Measurements from ENCODE around the gene HOXD13. TPM values are rescaled to one million over a fixed set of nuclear protein-coding genes. Genes with fewer than 3 reads are reported as not detected.

The HOXD13 gene
- total RNA-seq, 1 donor from 2014 or later: not detected

DNA sequence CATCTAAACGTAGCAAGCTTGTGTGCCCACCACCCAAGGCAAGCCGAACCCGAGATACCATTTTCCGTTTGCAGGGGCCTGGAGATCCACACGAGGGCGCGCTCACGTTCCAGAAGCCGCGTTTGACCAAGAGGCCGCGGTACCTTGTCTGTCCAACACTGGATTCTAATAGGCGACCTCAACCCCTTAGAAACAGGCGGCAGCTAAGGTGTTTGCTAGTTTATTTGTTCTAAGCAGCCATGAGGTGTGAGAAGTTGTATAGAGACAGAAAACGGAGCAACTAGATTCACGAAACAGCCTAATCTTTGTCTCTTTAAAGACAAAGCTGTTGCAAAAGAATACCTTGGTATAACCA lies 18.8 kb downstream of the HOXD13 start:
- no peak for FAIRE-seq
- TF ChIP-seq, protein P1, sequence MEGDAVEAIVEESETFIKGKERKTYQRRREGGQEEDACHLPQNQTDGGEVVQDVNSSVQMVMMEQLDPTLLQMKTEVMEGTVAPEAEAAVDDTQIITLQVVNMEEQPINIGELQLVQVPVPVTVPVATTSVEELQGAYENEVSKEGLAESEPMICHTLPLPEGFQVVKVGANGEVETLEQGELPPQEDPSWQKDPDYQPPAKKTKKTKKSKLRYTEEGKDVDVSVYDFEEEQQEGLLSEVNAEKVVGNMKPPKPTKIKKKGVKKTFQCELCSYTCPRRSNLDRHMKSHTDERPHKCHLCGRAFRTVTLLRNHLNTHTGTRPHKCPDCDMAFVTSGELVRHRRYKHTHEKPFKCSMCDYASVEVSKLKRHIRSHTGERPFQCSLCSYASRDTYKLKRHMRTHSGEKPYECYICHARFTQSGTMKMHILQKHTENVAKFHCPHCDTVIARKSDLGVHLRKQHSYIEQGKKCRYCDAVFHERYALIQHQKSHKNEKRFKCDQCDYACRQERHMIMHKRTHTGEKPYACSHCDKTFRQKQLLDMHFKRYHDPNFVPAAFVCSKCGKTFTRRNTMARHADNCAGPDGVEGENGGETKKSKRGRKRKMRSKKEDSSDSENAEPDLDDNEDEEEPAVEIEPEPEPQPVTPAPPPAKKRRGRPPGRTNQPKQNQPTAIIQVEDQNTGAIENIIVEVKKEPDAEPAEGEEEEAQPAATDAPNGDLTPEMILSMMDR (IDR thresholded peaks at IDR 0.05; ENCODE audit: insufficient read depth, low read length, severe bottlenecking): peak; percentile 73
- peak; percentile 26 for DNase-seq (ENCODE audit: low read depth)
- no peak overlapping the region for H3K4me3 ChIP-seq (ENCODE audit: low read depth, low read length)
- H3K36me3 ChIP-seq (ENCODE audit: control insufficient read depth, insufficient read depth, low read length): no peaks in the 10 kb centered on the region
- peaks cover 74% of the 10 kb centered on the region for H3K27me3 ChIP-seq (ENCODE audit: control insufficient read depth, insufficient read depth, low read length)

DNA sequence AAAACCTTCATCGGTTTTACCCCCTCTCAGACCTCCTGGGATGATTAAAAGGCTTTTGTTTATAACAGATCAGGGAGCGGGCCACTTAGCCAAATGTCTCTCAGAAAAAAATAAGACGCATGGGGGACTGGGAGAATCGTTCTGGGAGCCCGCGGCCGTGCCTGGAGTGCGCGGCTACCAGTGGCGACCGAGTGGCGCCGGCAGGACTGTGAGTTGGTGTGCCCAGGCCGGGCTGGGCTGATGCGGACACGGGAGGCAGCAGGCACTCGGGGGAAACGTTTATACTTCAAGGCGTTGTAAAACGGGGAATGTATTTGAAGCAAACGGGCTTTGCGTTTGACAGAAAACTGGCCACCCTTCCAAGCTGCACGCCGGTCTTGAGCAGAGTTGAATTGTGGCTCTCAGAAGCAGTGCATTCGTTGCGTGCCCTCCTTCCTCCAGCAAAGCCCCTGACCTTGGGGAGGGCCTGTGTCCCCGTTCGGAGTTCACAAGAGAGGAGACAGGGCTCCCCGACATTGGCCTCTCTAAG lies 19.4 kb downstream of the HOXD13 start:
- DNase-seq (ENCODE audit: low read depth) (no peak), FAIRE-seq (no peak)
- Histone ChIP-seq H3K4me3 (ENCODE audit: low read depth, low read length) (no peak overlapping the region), H3K27me3 (ENCODE audit: control insufficient read depth, insufficient read depth, low read length) (peaks cover 79% of the 10 kb centered on the region), H3K36me3 (ENCODE audit: control insufficient read depth, insufficient read depth, low read length) (no peaks in the 10 kb centered on the region)
- TF ChIP-seq, protein P1 (IDR thresholded peaks at IDR 0.05; ENCODE audit: insufficient read depth, low read length, severe bottlenecking): no peak

DNA sequence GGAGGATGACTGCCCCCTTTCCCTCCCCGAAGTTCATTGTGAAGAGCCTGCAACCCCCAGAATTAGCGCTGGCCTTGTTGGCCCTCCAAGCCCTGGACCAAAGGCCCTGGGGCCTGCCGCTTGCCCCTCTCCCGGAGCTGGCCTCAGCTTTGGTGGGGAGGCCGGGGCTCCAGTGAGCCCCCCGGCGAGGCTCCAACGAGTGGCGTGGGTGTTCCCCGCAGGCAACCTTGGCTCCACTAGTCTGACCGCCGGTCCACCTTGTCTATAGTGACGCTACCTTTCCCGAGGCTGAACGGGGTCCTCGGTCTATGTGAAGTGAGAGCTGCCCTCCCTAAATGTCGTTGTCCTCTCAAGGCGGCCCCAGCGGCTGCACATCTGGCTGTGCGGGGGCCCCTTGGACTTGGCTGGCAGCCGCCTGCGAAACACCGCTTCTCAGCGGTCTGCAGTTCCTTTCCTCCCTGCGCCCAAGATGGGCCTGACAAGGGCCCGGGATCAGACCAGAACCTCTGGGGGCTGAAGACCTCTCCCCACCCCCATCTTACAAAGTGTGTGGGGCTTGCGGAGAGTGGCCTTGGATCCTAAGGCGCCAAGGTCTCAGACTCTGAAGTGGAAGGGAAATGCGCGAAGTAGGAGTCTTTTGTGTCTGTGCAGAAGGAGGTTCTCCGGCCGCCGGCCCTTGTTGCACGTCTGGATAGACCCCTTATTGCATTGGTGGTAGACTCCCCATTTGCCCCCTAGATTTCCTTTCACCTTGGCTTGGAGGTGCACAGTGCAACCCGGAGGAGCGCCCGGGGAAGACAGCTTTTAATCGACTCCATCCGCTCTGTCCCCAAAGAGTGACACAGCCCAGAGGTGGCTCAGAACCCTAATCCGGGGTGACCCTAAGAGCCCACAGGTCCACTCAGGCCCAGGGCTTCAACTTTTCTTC lies 20.1 kb downstream of the HOXD13 start:
- H3K27me3 ChIP-seq (ENCODE audit: control insufficient read depth, insufficient read depth, low read length): peaks cover 82% of the 10 kb centered on the region
- no peak for FAIRE-seq
- no peak overlapping the region for H3K4me3 ChIP-seq (ENCODE audit: low read depth, low read length)
- DNase-seq (ENCODE audit: low read depth): no peak
- TF ChIP-seq, protein P1 (IDR thresholded peaks at IDR 0.05; ENCODE audit: insufficient read depth, low read length, severe bottlenecking): no peak
- H3K36me3 ChIP-seq (ENCODE audit: control insufficient read depth, insufficient read depth, low read length): no peaks in the 10 kb centered on the region

DNA sequence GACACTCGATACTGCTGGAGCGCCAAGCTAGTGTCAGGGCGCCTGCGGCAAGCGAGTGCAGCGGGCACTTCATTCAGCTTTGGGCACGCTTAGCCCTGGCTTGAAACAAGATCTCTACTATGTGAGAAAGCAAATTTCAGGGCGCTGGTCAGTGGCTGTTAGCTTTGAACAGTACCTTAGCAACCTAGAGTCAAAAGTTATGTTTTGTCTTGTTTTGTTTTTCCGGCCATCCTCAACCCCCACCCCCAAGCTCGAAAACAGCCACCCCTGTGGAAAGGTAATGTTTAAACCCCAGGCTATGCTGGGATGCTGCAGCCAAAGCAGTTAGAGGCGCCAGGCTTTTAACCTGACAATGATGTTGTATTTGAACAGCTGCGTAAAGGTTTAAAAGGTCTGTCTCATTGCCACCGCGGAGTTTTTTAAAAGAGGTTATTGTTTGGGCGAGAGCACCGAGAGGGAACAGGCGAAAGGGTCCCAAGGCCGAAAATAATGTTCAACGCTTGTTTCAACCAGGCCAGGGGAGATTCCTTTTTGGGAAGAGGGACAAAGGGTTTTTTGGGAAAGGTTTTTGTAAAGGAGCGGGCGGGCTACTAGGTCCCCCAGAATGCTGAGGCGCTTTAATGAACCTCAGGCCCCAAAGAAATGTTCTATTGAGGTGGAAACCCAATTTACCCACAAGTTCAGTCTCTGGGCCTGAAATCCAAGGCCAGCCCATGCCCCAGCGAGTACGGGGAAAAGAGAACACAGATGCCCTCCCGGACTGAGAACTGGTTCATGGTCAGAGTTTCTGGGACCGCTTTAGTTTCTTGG lies 21.8 kb downstream of the HOXD13 start:
- DNase-seq (ENCODE audit: low read depth) (no peak), FAIRE-seq (no peak)
- Histone ChIP-seq H3K36me3 (ENCODE audit: control insufficient read depth, insufficient read depth, low read length) (no peaks in the 10 kb centered on the region), H3K27me3 (ENCODE audit: control insufficient read depth, insufficient read depth, low read length) (peaks cover 86% of the 10 kb centered on the region), H3K4me3 (ENCODE audit: low read depth, low read length) (no peak overlapping the region)
- TF ChIP-seq, protein P1 (IDR thresholded peaks at IDR 0.05; ENCODE audit: insufficient read depth, low read length, severe bottlenecking): no peak

DNA sequence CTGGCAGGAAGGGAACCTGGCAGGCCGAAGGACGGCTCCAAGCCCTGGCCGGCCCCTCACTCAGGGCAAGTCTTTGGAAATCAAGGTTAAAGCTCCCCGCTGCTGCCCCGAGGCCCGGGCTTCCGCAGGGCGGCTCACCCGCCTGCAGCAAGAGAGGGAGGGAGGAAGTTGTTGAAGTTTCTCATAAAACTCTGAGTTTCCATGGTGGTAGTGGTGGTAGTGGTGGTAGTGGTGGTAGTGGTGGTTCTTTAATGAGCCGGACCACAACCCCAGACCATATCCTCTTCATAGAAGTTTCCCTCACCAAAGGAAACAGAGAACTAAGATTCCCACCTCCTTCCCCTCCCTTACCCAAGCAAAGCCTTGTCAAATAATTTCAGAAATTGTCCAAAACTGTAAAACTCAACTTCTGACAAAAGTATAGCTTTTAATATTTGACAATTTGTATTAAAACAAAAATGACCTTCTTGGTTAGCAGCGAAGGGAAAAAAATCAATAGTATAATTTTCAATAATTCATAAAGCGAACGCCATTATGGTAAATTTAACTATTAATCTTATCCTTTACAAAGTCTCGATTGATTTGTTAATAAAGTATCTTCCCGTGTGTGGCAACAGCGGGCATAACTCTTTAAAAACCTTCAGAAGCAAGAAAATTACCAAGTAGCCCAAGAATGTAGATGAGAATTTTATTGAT lies 22.6 kb downstream of the HOXD13 start:
- Histone ChIP-seq H3K27me3 (ENCODE audit: control insufficient read depth, insufficient read depth, low read length) (peaks cover 83% of the 10 kb centered on the region), H3K4me3 (ENCODE audit: low read depth, low read length) (no peak overlapping the region)
- FAIRE-seq: no peak

More for the DNA sequence above, 22.6 kb downstream of the HOXD13 start:
- H3K36me3 ChIP-seq (ENCODE audit: control insufficient read depth, insufficient read depth, low read length): no peaks in the 10 kb centered on the region
- TF ChIP-seq, protein P1 (IDR thresholded peaks at IDR 0.05; ENCODE audit: insufficient read depth, low read length, severe bottlenecking): no peak
- DNase-seq (ENCODE audit: low read depth): no peak

All from bronchial epithelial cell (primary cell).